ENCODE measurements around the gene PODN. TPM values are rescaled to one million over a fixed set of nuclear protein-coding genes. Genes with fewer than 3 reads are reported as not detected.

Gene PODN
- total RNA-seq, 3 donors from 2014 or later = 55.1 to 246 (median 83.1) TPM

DNA sequence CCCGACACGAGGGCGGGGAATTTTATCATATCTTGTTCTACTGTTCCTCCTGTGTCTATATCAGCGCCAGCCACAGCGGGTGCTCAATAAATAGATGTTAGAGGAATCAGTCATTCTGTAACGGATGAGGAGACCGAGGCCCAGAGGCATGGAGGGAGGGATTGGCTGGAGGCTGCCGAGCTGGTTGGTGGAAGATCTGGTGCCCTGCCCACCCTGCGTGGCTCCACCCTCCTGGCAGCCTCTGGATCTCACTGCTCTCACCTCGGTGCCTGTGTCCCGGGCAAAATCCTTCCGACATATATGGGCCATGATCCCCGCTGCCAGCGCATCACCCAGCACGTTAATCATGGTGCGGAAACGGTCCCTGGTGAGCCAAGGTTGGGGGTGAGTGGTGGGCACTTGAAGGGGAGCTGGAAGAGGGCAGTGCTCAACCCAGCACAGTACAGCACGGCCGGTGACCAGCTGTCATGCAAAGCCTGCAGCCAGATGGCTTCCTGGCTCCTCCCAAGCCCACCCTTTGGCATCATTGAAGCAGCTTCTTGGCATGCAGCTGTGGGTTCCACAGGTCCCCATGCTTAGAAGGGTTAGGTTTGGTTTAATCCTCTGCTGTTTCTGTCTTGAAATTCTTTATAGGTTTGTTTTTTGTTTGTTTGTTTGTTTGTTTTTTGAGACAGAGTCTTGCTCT is 26.7 kb downstream of the PODN start:
- Histone ChIP-seq H3K27ac (no peak overlapping the region), H3K9me3 (no peaks in the 10 kb centered on the region), H3K4me1 (no peaks in the 10 kb centered on the region), H3K27me3 (no peaks in the 10 kb centered on the region), H3K36me3 (no peaks in the 10 kb centered on the region), H3K4me3 (no peak overlapping the region)
- TF ChIP-seq POLR2AphosphoS5 (IDR thresholded peaks at IDR 0.05) (no peak), POLR2A (IDR thresholded peaks at IDR 0.05) (no peak)
- TF ChIP-seq, protein P1, sequence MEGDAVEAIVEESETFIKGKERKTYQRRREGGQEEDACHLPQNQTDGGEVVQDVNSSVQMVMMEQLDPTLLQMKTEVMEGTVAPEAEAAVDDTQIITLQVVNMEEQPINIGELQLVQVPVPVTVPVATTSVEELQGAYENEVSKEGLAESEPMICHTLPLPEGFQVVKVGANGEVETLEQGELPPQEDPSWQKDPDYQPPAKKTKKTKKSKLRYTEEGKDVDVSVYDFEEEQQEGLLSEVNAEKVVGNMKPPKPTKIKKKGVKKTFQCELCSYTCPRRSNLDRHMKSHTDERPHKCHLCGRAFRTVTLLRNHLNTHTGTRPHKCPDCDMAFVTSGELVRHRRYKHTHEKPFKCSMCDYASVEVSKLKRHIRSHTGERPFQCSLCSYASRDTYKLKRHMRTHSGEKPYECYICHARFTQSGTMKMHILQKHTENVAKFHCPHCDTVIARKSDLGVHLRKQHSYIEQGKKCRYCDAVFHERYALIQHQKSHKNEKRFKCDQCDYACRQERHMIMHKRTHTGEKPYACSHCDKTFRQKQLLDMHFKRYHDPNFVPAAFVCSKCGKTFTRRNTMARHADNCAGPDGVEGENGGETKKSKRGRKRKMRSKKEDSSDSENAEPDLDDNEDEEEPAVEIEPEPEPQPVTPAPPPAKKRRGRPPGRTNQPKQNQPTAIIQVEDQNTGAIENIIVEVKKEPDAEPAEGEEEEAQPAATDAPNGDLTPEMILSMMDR (IDR thresholded peaks at IDR 0.05) = no peak
- no peak for DNase-seq (ENCODE audit: low spot score in 2 of 2)
- intact Hi-C loops (cut with DNase I; ENCODE audit: low total_unique reads) = no loop called here

DNA sequence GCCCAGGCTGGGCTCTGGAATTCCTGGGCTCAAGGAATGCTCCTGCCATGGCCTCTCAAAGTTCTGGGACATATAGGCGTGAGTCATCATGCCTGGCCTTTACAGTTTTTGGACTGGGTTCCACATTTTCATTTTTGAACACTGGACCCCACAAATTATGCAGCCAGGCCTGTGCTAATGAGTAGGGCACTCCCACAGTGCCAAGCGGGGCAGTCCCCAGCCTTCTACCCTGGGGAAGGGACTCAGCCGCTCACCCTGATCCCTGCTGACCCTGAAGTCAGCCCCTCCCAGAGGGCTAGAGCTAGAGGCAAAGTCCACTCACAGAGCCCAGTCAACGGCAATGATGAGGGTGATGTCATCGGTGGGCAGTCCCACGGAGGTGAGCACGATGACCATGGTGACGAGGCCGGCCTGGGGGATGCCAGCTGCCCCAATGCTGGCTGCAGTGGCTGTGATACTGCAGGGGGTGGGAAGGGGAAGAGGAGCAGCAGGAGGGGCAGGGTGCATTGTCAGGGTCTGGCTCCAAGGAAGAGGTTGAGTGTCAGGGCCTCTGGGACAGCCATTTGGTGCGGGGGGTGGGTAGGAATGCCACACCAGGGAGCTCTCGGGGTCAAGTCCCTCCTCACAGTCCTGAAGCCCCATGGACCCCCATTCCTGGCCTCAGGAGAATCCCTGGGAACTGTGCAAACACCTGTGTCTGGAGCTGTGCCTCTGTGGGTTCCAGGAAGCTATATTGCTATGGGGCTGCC is 27.6 kb downstream of the PODN start:
- no peak for DNase-seq (ENCODE audit: low spot score in 2 of 2)
- Histone ChIP-seq H3K36me3 (no peaks in the 10 kb centered on the region), H3K27ac (no peak overlapping the region), H3K27me3 (no peaks in the 10 kb centered on the region), H3K4me1 (no peaks in the 10 kb centered on the region), H3K4me3 (no peak overlapping the region), H3K9me3 (no peaks in the 10 kb centered on the region)
- intact Hi-C loops (cut with DNase I; ENCODE audit: low total_unique reads) = no loop called here
- TF ChIP-seq, protein P1 (IDR thresholded peaks at IDR 0.05) = no peak
- TF ChIP-seq POLR2AphosphoS5 (IDR thresholded peaks at IDR 0.05) (no peak), POLR2A (IDR thresholded peaks at IDR 0.05) (no peak)

- Histone ChIP-seq H3K9me3 (no peaks in the 10 kb centered on the region), H3K4me1 (no peaks in the 10 kb centered on the region), H3K4me3 (no peak overlapping the region), H3K36me3 (no peaks in the 10 kb centered on the region), H3K27ac (peak overlapping the region in 1 of 2 donors; percentile 1), H3K27me3 (no peaks in the 10 kb centered on the region)
- DNase-seq (ENCODE audit: low spot score in 2 of 2) = no peak
- TF ChIP-seq POLR2A (IDR thresholded peaks at IDR 0.05) (no peak), POLR2AphosphoS5 (IDR thresholded peaks at IDR 0.05) (no peak)
- TF ChIP-seq, protein P1 (IDR thresholded peaks at IDR 0.05) = no peak
- intact Hi-C loops (cut with DNase I; ENCODE audit: low total_unique reads) = no loop called here
Measured at GRCh38 chr1:53090227-53091147, 28.5 kb downstream of the PODN start.

GRCh38 chr1:53091841-53092645 is 30.0 kb downstream of the PODN start:
- H3K4me1 ChIP-seq = no peaks in the 10 kb centered on the region
- peak overlapping the region in 1 of 2 donors; percentile 12 for H3K27ac ChIP-seq
- no peak for TF ChIP-seq POLR2A (IDR thresholded peaks at IDR 0.05)
- no peak for TF ChIP-seq POLR2AphosphoS5 (IDR thresholded peaks at IDR 0.05)
- TF ChIP-seq, protein P1 (IDR thresholded peaks at IDR 0.05) = no peak
- H3K27me3 ChIP-seq = no peaks in the 10 kb centered on the region
- no peaks in the 10 kb centered on the region for H3K36me3 ChIP-seq
- DNase-seq (ENCODE audit: low spot score in 2 of 2) = no peak
- H3K9me3 ChIP-seq = no peaks in the 10 kb centered on the region
- intact Hi-C loops (cut with DNase I; ENCODE audit: low total_unique reads) = no loop called here
- H3K4me3 ChIP-seq = no peak overlapping the region
